Measurements from ENCODE around the gene SLC22A12. TPM values are rescaled to one million over a fixed set of nuclear protein-coding genes. Genes with fewer than 3 reads are reported as not detected.

Gene SLC22A12
- total RNA-seq, 1 experiment from 2014 or later = not detected

DNA sequence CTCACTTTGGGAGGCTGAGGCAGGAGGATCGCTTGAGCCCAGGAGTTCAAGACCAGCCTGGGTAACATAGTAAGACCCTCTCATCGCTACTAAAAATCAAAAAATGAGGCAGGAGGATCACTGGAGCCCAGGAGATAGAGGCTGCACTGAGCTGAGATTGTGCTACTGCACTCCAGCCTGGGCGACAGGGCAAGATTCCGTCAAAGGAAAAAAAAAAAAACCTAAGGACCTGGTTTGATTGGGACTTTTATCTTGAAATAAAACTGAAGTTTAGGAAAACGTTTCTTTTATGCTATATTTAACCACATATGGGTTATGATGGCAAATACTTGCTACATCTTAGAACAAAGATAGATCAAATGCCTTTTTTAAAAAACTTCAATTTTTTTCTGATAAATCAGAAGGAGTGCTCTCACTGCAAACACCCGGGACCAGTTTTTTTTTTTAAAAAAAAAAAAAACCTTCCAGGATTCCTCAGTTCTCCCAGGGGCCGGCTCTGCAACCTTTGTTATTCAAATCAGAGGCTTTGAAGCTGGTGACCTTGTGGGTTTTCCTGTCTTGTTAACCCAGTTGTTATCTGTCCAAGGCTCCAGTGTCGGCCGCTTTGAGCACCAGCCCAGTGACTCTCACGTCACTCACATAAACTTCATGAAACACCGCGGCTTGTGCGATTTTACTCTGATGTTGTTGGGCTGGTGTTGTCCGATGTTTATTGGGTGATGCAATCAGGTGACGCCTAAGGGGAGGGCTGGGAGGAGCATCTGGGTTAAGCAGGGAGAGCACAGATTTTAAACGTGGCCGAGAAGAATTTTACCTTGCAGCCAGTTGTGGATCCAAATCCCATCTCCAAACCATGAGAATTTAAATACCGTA is 24.7 kb upstream of the SLC22A12 start:
- intact Hi-C loops (cut with micrococcal nuclease) = no loop called here
- peak; percentile 95 for ATAC-seq
- ChIA-PET CTCF (no interaction called here), POLR2A (ENCODE audit: unreplicated experiment) (no interaction called here)
- TF ChIP-seq, protein P1, sequence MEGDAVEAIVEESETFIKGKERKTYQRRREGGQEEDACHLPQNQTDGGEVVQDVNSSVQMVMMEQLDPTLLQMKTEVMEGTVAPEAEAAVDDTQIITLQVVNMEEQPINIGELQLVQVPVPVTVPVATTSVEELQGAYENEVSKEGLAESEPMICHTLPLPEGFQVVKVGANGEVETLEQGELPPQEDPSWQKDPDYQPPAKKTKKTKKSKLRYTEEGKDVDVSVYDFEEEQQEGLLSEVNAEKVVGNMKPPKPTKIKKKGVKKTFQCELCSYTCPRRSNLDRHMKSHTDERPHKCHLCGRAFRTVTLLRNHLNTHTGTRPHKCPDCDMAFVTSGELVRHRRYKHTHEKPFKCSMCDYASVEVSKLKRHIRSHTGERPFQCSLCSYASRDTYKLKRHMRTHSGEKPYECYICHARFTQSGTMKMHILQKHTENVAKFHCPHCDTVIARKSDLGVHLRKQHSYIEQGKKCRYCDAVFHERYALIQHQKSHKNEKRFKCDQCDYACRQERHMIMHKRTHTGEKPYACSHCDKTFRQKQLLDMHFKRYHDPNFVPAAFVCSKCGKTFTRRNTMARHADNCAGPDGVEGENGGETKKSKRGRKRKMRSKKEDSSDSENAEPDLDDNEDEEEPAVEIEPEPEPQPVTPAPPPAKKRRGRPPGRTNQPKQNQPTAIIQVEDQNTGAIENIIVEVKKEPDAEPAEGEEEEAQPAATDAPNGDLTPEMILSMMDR (conservative IDR thresholded peaks at IDR 0.05; ENCODE audit: low read depth, low read length) = no peak
- TF ChIP-seq EZH2phosphoT487 (IDR thresholded peaks at IDR 0.05; ENCODE audit: borderline replicate concordance, low read length) = no peak
- TF ChIP-seq EZH2 (IDR thresholded peaks at IDR 0.05; ENCODE audit: low read length, unreplicated experiment) = no peak
- Histone ChIP-seq H3K9me3 (ENCODE audit: low read length) (no peaks in the 10 kb centered on the region), H2AFZ (ENCODE audit: low read length) (peak overlapping the region; percentile 52), H3F3A (ENCODE audit: low read length, unreplicated experiment) (no peaks in the 10 kb centered on the region), H3K9me2 (replicated peaks; ENCODE audit: low read length) (no peaks in the 10 kb centered on the region), H3K27ac (ENCODE audit: low read length) (no peak overlapping the region), H3K4me3 (ENCODE audit: low read length) (peak overlapping the region; percentile 24; the same call in 1 of the 2 replicates), H3K4me1 (ENCODE audit: insufficient read depth, low read length) (0 out of 2 replicates have a peak, but pooled peaks cover 9% of the 10 kb centered on the region), H3K27me3 (ENCODE audit: low read length) (no peaks in the 10 kb centered on the region), H3K4me2 (ENCODE audit: low read length) (peak overlapping the region; percentile 57), H4K20me1 (ENCODE audit: low read length) (no peaks in the 10 kb centered on the region), H3K9ac (ENCODE audit: low read length) (no peak overlapping the region), H3K36me3 (ENCODE audit: low read depth, low read length) (no peaks in the 10 kb centered on the region), H3K79me2 (ENCODE audit: low read length) (no peaks in the 10 kb centered on the region)
- DNase-seq = peak; percentile 85
- BruUV-seq (replicated peaks) = TSS peak; percentile 81

DNA sequence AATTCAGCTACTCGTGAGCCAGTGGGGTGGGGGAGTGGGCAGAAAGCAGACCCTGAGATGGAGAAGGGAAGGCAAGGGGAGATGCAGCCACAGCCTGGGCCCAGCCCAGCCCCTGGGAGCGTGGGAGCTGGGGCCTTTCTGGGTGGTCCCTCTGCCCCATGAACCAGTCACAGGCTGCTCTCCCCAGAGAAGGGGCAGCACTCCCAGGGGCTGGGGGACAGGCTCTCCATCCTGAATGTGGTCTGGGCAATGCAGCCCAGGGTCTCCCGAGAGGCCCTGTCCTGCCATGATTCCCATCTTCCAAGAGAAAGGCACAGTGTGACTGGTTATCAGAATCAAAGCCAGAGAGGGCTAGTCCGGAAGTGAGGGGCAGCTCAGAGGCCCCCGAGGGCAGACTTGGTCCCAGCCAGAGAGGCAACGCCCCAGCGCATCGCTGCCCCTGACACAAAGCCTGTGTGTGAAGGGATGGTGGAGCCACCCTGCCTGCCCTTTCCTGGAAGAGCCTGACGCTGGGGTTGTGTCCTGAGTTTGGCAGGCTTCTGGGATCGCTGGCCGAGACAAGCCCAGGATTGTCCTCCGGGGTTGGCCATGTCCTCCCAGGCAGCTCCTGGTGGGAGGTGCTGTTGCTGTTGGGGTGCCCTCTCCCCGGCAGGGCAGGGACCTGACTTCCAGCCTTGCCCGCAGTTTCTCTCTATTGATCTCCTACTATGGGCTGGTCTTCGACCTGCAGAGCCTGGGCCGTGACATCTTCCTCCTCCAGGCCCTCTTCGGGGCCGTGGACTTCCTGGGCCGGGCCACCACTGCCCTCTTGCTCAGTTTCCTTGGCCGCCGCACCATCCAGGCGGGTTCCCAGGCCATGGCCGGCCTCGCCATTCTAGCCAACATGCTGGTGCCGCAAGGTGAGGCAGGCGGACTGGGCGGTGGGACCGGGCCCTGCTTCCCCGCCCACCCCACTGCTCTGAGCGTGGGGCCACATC is 23.8 kb upstream of the SLC22A12 start:
- Histone ChIP-seq H2AFZ (ENCODE audit: low read length) (peak overlapping the region; percentile 52), H3K4me3 (ENCODE audit: low read length) (no peak overlapping the region), H3K9me3 (ENCODE audit: low read length) (no peaks in the 10 kb centered on the region), H3K27me3 (ENCODE audit: low read length) (peaks cover 6% of the 10 kb centered on the region; the same call in 1 of the 2 replicates), H3K4me2 (ENCODE audit: low read length) (peak overlapping the region; percentile 57), H3K79me2 (ENCODE audit: low read length) (no peaks in the 10 kb centered on the region), H3K9ac (ENCODE audit: low read length) (no peak overlapping the region), H4K20me1 (ENCODE audit: low read length) (no peaks in the 10 kb centered on the region), H3K27ac (ENCODE audit: low read length) (no peak overlapping the region), H3K4me1 (ENCODE audit: insufficient read depth, low read length) (0 out of 2 replicates have a peak, but pooled peaks cover 9% of the 10 kb centered on the region), H3F3A (ENCODE audit: low read length, unreplicated experiment) (no peaks in the 10 kb centered on the region), H3K9me2 (replicated peaks; ENCODE audit: low read length) (no peaks in the 10 kb centered on the region), H3K36me3 (ENCODE audit: low read depth, low read length) (no peaks in the 10 kb centered on the region)
- TF ChIP-seq EZH2phosphoT487 (IDR thresholded peaks at IDR 0.05; ENCODE audit: borderline replicate concordance, low read length) (no peak), EZH2 (IDR thresholded peaks at IDR 0.05; ENCODE audit: low read length, unreplicated experiment) (no peak)
- TF ChIP-seq, protein P1 (conservative IDR thresholded peaks at IDR 0.05; ENCODE audit: low read depth, low read length) = no peak
- intact Hi-C loops (cut with micrococcal nuclease) = no loop called here
- DNase-seq (no peak), ATAC-seq (no peak; the same call in 1 of the 2 replicates)
- TSS peak; percentile 77 for BruUV-seq (replicated peaks)
- CTCF ChIA-PET = no interaction called here
- POLR2A ChIA-PET (ENCODE audit: unreplicated experiment) = no interaction called here
